ENCODE results near the gene OSBP2. TPM values are rescaled to one million over a fixed set of nuclear protein-coding genes. Genes with fewer than 3 reads are reported as not detected.

The OSBP2 gene
- total and polyA plus RNA-seq, 2 experiments from 2014 or later, result 2.1 to 2.9 TPM

DNA sequence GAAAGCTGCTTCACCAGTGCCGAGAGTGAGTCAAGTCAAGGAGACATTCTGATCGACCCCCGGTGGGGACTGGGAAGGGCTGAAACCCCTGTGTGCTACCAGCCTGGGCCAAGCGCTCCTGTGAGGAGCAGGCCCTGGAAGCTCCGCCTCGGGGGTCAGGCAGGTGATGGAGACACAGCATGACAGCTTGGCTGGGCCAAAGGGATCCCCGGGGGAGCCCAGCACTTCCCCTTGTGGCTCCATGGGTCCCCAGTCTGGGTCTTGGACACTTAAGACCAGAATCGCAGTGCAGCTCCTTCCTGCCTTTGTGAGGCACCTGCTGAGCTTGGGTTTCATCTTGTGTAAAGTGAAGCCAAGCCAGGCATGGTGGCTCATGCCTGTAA, 184.7 kb downstream of the OSBP2 start (continued):
- TF ChIP-seq, protein P1, sequence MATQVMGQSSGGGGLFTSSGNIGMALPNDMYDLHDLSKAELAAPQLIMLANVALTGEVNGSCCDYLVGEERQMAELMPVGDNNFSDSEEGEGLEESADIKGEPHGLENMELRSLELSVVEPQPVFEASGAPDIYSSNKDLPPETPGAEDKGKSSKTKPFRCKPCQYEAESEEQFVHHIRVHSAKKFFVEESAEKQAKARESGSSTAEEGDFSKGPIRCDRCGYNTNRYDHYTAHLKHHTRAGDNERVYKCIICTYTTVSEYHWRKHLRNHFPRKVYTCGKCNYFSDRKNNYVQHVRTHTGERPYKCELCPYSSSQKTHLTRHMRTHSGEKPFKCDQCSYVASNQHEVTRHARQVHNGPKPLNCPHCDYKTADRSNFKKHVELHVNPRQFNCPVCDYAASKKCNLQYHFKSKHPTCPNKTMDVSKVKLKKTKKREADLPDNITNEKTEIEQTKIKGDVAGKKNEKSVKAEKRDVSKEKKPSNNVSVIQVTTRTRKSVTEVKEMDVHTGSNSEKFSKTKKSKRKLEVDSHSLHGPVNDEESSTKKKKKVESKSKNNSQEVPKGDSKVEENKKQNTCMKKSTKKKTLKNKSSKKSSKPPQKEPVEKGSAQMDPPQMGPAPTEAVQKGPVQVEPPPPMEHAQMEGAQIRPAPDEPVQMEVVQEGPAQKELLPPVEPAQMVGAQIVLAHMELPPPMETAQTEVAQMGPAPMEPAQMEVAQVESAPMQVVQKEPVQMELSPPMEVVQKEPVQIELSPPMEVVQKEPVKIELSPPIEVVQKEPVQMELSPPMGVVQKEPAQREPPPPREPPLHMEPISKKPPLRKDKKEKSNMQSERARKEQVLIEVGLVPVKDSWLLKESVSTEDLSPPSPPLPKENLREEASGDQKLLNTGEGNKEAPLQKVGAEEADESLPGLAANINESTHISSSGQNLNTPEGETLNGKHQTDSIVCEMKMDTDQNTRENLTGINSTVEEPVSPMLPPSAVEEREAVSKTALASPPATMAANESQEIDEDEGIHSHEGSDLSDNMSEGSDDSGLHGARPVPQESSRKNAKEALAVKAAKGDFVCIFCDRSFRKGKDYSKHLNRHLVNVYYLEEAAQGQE (IDR thresholded peaks at IDR 0.05; ENCODE audit: unreplicated experiment), result no peak
- no peak for TF ChIP-seq EZH2phosphoT487 (IDR thresholded peaks at IDR 0.05; ENCODE audit: unreplicated experiment)

DNA sequence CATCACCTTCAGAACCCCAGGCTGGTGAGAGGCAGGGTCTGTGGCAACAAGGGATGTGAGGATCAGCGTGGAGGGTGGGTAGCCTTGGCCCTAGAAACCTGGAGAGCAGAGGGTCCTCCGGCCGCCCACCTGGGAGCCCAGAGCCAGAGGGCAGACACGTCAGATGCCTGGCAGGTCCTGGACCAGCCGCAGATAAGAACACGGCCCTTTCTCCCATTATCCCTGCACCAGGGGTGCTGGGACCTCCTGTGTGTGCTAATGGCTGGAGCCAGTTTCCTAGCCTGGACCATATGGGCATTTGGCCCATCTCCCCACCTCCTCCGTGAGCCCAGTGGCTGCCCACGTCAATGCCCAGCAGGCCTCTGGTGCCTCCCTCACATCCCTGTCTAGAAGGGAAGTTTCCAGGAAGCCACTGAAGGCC, 185.5 kb downstream of the OSBP2 start:
- Mint-ChIP-seq H3K27me3 (ENCODE audit: insufficient read depth, low read depth, poor library complexity) (no peaks in the 10 kb centered on the region), H3K36me3 (ENCODE audit: low read depth) (no peaks in the 10 kb centered on the region; the same call in 2 of the 3 replicates), H3K27ac (no peak overlapping the region), H3K4me1 (peaks cover 8% of the 10 kb centered on the region), H3K4me3 (no peak overlapping the region), H3K9me3 (no peaks in the 10 kb centered on the region)
- DNase-seq (ENCODE audit: low spot score) (no peak), ATAC-seq (no peak)
- Histone ChIP-seq H3K79me2 (replicated peaks; ENCODE audit: insufficient read depth) (no peaks in the 10 kb centered on the region), H3K4me2 (no peak overlapping the region), H3K4me1 (ENCODE audit: insufficient read depth) (no peaks in the 10 kb centered on the region), H3K9me2 (ENCODE audit: insufficient read depth) (no peaks in the 10 kb centered on the region), H3F3A (replicated peaks; ENCODE audit: low read depth) (no peaks in the 10 kb centered on the region), H3K4me3 (no peak overlapping the region), H2AFZ (no peak overlapping the region), H3K27ac (ENCODE audit: low read depth) (no peak overlapping the region), H3K36me3 (ENCODE audit: insufficient read depth) (no peaks in the 10 kb centered on the region), H3K27me3 (ENCODE audit: insufficient read depth) (no peaks in the 10 kb centered on the region), H4K20me1 (replicated peaks; ENCODE audit: insufficient read depth) (no peaks in the 10 kb centered on the region)
- no peak for TF ChIP-seq JUNB (IDR thresholded peaks at IDR 0.05; ENCODE audit: unreplicated experiment)
- no peak for TF ChIP-seq STAT1 (IDR thresholded peaks at IDR 0.05; ENCODE audit: unreplicated experiment)
- TF ChIP-seq, protein P2, sequence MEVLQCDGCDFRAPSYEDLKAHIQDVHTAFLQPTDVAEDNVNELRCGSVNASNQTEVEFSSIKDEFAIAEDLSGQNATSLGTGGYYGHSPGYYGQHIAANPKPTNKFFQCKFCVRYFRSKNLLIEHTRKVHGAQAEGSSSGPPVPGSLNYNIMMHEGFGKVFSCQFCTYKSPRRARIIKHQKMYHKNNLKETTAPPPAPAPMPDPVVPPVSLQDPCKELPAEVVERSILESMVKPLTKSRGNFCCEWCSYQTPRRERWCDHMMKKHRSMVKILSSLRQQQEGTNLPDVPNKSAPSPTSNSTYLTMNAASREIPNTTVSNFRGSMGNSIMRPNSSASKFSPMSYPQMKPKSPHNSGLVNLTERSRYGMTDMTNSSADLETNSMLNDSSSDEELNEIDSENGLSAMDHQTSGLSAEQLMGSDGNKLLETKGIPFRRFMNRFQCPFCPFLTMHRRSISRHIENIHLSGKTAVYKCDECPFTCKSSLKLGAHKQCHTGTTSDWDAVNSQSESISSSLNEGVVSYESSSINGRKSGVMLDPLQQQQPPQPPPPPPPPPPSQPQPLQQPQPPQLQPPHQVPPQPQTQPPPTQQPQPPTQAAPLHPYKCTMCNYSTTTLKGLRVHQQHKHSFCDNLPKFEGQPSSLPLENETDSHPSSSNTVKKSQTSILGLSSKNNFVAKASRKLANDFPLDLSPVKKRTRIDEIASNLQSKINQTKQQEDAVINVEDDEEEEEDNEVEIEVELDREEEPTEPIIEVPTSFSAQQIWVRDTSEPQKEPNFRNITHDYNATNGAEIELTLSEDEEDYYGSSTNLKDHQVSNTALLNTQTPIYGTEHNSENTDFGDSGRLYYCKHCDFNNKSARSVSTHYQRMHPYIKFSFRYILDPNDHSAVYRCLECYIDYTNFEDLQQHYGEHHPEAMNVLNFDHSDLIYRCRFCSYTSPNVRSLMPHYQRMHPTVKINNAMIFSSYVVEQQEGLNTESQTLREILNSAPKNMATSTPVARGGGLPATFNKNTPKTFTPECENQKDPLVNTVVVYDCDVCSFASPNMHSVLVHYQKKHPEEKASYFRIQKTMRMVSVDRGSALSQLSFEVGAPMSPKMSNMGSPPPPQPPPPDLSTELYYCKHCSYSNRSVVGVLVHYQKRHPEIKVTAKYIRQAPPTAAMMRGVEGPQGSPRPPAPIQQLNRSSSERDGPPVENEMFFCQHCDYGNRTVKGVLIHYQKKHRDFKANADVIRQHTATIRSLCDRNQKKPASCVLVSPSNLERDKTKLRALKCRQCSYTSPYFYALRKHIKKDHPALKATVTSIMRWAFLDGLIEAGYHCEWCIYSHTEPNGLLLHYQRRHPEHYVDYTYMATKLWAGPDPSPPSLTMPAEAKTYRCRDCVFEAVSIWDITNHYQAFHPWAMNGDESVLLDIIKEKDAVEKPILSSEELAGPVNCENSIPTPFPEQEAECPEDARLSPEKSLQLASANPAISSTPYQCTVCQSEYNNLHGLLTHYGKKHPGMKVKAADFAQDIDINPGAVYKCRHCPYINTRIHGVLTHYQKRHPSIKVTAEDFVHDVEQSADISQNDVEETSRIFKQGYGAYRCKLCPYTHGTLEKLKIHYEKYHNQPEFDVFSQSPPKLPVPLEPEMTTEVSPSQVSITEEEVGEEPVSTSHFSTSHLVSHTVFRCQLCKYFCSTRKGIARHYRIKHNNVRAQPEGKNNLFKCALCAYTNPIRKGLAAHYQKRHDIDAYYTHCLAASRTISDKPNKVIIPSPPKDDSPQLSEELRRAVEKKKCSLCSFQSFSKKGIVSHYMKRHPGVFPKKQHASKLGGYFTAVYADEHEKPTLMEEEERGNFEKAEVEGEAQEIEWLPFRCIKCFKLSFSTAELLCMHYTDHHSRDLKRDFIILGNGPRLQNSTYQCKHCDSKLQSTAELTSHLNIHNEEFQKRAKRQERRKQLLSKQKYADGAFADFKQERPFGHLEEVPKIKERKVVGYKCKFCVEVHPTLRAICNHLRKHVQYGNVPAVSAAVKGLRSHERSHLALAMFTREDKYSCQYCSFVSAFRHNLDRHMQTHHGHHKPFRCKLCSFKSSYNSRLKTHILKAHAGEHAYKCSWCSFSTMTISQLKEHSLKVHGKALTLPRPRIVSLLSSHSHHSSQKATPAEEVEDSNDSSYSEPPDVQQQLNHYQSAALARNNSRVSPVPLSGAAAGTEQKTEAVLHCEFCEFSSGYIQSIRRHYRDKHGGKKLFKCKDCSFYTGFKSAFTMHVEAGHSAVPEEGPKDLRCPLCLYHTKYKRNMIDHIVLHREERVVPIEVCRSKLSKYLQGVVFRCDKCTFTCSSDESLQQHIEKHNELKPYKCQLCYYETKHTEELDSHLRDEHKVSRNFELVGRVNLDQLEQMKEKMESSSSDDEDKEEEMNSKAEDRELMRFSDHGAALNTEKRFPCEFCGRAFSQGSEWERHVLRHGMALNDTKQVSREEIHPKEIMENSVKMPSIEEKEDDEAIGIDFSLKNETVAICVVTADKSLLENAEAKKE (CRISPR knock-in tag; IDR thresholded peaks at IDR 0.05), result no peak
- TF ChIP-seq NANOG (IDR thresholded peaks at IDR 0.05; ENCODE audit: borderline replicate concordance), result no peak
- TF ChIP-seq EZH2phosphoT487 (IDR thresholded peaks at IDR 0.05; ENCODE audit: unreplicated experiment), result no peak
- TF ChIP-seq, protein P3, sequence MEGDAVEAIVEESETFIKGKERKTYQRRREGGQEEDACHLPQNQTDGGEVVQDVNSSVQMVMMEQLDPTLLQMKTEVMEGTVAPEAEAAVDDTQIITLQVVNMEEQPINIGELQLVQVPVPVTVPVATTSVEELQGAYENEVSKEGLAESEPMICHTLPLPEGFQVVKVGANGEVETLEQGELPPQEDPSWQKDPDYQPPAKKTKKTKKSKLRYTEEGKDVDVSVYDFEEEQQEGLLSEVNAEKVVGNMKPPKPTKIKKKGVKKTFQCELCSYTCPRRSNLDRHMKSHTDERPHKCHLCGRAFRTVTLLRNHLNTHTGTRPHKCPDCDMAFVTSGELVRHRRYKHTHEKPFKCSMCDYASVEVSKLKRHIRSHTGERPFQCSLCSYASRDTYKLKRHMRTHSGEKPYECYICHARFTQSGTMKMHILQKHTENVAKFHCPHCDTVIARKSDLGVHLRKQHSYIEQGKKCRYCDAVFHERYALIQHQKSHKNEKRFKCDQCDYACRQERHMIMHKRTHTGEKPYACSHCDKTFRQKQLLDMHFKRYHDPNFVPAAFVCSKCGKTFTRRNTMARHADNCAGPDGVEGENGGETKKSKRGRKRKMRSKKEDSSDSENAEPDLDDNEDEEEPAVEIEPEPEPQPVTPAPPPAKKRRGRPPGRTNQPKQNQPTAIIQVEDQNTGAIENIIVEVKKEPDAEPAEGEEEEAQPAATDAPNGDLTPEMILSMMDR (conservative IDR thresholded peaks at IDR 0.05; ENCODE audit: low read depth in 2 of 2), result no peak
- no peak for TF ChIP-seq ZNF331 (CRISPR knock-in tag; IDR thresholded peaks at IDR 0.05; ENCODE audit: low read depth)
- no peak for TF ChIP-seq CREB1 (CRISPR knock-in tag; IDR thresholded peaks at IDR 0.05; ENCODE audit: low read depth)
- TF ChIP-seq POLR2AphosphoS5 (IDR thresholded peaks at IDR 0.05; ENCODE audit: low read depth), result no peak
- no peak for TF ChIP-seq ZNF114 (CRISPR knock-in tag; IDR thresholded peaks at IDR 0.05)
- no peak for TF ChIP-seq EZH2 (IDR thresholded peaks at IDR 0.05; ENCODE audit: low read depth, unreplicated experiment)
- TF ChIP-seq, protein P4, sequence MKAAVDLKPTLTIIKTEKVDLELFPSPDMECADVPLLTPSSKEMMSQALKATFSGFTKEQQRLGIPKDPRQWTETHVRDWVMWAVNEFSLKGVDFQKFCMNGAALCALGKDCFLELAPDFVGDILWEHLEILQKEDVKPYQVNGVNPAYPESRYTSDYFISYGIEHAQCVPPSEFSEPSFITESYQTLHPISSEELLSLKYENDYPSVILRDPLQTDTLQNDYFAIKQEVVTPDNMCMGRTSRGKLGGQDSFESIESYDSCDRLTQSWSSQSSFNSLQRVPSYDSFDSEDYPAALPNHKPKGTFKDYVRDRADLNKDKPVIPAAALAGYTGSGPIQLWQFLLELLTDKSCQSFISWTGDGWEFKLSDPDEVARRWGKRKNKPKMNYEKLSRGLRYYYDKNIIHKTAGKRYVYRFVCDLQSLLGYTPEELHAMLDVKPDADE (IDR thresholded peaks at IDR 0.05), result no peak
